PC-9 (cell line): ENCODE measurements around the gene ITSN1. TPM values are rescaled to one million over a fixed set of nuclear protein-coding genes. Genes with fewer than 3 reads are reported as not detected.
A peak's percentile ranks its signal among the peaks of the same experiment; 100 is the strongest.

ENCODE experiments used
- BruUV-seq: library from RNA; stranded (reverse); fragments of 400-500 nt; replicated peaks from 2 replicates; lab custom pipeline; 2021; lab: Mats Ljungman, UMichigan
- CTCF ChIA-PET: fragments of 300-600 bp; sonication (Branson Sonifier 250); formaldehyde crosslinking; loops from one replicate; lab custom pipeline; 2022; ENCODE audit warnings: antibody characterized with exemption; lab: Charles Lee
- POLR2A ChIA-PET: fragments of 300-600 bp; sonication (Branson Sonifier 250); formaldehyde crosslinking; loops from one replicate; lab custom pipeline; 2022; ENCODE audit warnings: antibody characterized with exemption; ENCODE audit not compliant: unreplicated experiment; lab: Charles Lee
- DNase-seq, 2 experiments: peaks; one replicate each; pipeline versions ENCODE4 v3.0.0 to v3.0.0-alpha.2; 2015 to 2022; ENCODE audit warnings: mixed read lengths in 1 of 2
- H2AFZ ChIP-seq: fragments of 200-600 bp; sonication (generic); 2 replicates; pipeline ENCODE4 v1.8.1; 2017; ENCODE audit warnings: antibody characterized with exemption
- H3F3A ChIP-seq: fragments of 200-600 bp; sonication (generic); 2 replicates; pipeline ENCODE4 v1.8.1; 2017; ENCODE audit warnings: antibody characterized with exemption, mild to moderate bottlenecking, low read depth; ENCODE audit not compliant: insufficient read depth
- H3K27ac ChIP-seq: fragments of 200-600 bp; sonication (generic); 2 replicates; pipeline ENCODE4 v1.6.1; 2016; ENCODE audit warnings: mixed run types
- H3K27me3 ChIP-seq: fragments of 200-600 bp; sonication (generic); 2 replicates; pipeline ENCODE4 v1.6.1; 2016; ENCODE audit warnings: low read depth, mixed run types; ENCODE audit not compliant: insufficient read depth
- H3K36me3 ChIP-seq: fragments of 200-600 bp; sonication (generic); 2 replicates; pipeline ENCODE4 v1.6.1; 2016; ENCODE audit warnings: low read depth, mixed run types
- H3K4me1 ChIP-seq: fragments of 200-600 bp; sonication (generic); replicated peaks from 2 replicates; pipeline ENCODE4 v1.6.1; 2016; ENCODE audit warnings: mixed run types; ENCODE audit not compliant: insufficient read depth
- H3K4me2 ChIP-seq: fragments of 200-600 bp; sonication (generic); 2 replicates; pipeline ENCODE4 v1.6.1; 2017; ENCODE audit warnings: mixed run types
- H3K4me3 ChIP-seq: fragments of 200-600 bp; sonication (generic); 2 replicates; pipeline ENCODE4 v1.6.1; 2016; ENCODE audit warnings: mixed run types
- H3K79me2 ChIP-seq: fragments of 200-600 bp; sonication (generic); 2 replicates; pipeline ENCODE4 v1.6.1; 2017; ENCODE audit warnings: low read depth, mixed run types
- H3K9me2 ChIP-seq: fragments of 200-600 bp; sonication (generic); 2 replicates; pipeline ENCODE4 v1.8.1; 2017; ENCODE audit warnings: mild to moderate bottlenecking; ENCODE audit not compliant: insufficient read depth
- H3K9me3 ChIP-seq: fragments of 200-600 bp; sonication (generic); 2 replicates; pipeline ENCODE4 v1.8.1; 2016; ENCODE audit warnings: low read depth; ENCODE audit not compliant: insufficient read depth
- H4K20me1 ChIP-seq: fragments of 200-600 bp; sonication (generic); 2 replicates; pipeline ENCODE4 v1.8.1; 2017; ENCODE audit not compliant: insufficient read depth
- CTCF ChIP-seq: fragments of 200-600 bp; sonication (generic); conservative IDR thresholded peaks from 2 replicates; pipeline ENCODE4 v1.6.1; 2017; ENCODE audit warnings: mixed run types, antibody characterized with exemption, mild to moderate bottlenecking, moderate library complexity
- EZH2 ChIP-seq: fragments of 200-600 bp; sonication (generic); IDR thresholded peaks from 2 replicates; pipeline ENCODE4 v1.8.0; 2017; ENCODE audit warnings: antibody characterized with exemption, low read depth
- intact Hi-C: fragments of 100-400 bp; cut with micrococcal nuclease; formaldehyde crosslinking; loops from one replicate; pipeline ENCODE4 v1.10.0; 2022; ENCODE audit not compliant: unreplicated experiment
- total RNA-seq: library from RNA; stranded (reverse); gene quantifications from 2 replicates; pipeline ENCODE4 v1.2.3, GENCODE V29; 2021

The ITSN1 gene
- total RNA-seq, 1 experiment from 2014 or later, result 46.3 TPM

- no peaks in the 10 kb centered on the region for H3K36me3 ChIP-seq
- 0 out of 2 replicates have a peak, but pooled peaks cover 7% of the 10 kb centered on the region for H3K4me1 ChIP-seq
- no peak for TF ChIP-seq EZH2
- TF ChIP-seq CTCF, result no peak
- DNase-seq, result no peak
- ChIA-PET POLR2A (no interaction called here), CTCF (no interaction called here)
- no peaks in the 10 kb centered on the region for H3K9me3 ChIP-seq
- H4K20me1 ChIP-seq, result no peaks in the 10 kb centered on the region
- intact Hi-C loops, result loop anchor here (10.0 kb wide), 2 partner anchors 254 to 1064 kb away; partner anchors contain the start of genes CRYZL1 and ITSN1
- no peak overlapping the region for H3K4me3 ChIP-seq
- no TSS peak for BruUV-seq
- no peaks in the 10 kb centered on the region for H3K9me2 ChIP-seq
- H3K4me2 ChIP-seq, result no peak overlapping the region
- H3K27ac ChIP-seq, result no peak overlapping the region
- no peak overlapping the region for H2AFZ ChIP-seq
- 0 out of 2 replicates have a peak, but pooled peaks cover 4% of the 10 kb centered on the region for H3F3A ChIP-seq
- H3K27me3 ChIP-seq, result no peaks in the 10 kb centered on the region
- no peaks in the 10 kb centered on the region for H3K79me2 ChIP-seq
Observed at GRCh38 chr21:33899199-33899598, 256.9 kb downstream of the ITSN1 start.

GRCh38 chr21:33901412-33902288 lies 259.3 kb downstream of the ITSN1 start:
- no peaks in the 10 kb centered on the region for H3K27me3 ChIP-seq
- TF ChIP-seq EZH2 (no peak), CTCF (peak; percentile 51)
- H3K4me2 ChIP-seq, result no peak overlapping the region
- no peaks in the 10 kb centered on the region for H4K20me1 ChIP-seq
- intact Hi-C loops, result no loop called here
- no peaks in the 10 kb centered on the region for H3K79me2 ChIP-seq
- H3K27ac ChIP-seq, result no peak overlapping the region
- H3K9me3 ChIP-seq, result no peaks in the 10 kb centered on the region
- H3K4me3 ChIP-seq, result no peak overlapping the region
- H3F3A ChIP-seq, result 0 out of 2 replicates have a peak, but pooled peaks cover 4% of the 10 kb centered on the region
- BruUV-seq, result no TSS peak
- peak in 1 of 2 experiments; percentile 21 for DNase-seq
- H3K4me1 ChIP-seq, result no peaks in the 10 kb centered on the region
- H2AFZ ChIP-seq, result no peak overlapping the region
- no peaks in the 10 kb centered on the region for H3K9me2 ChIP-seq
- CTCF ChIA-PET, result no interaction called here
- POLR2A ChIA-PET, result no interaction called here
- no peaks in the 10 kb centered on the region for H3K36me3 ChIP-seq

- Histone ChIP-seq H3K4me2 (no peak overlapping the region), H4K20me1 (no peaks in the 10 kb centered on the region), H3K27ac (no peak overlapping the region), H3F3A (0 out of 2 replicates have a peak, but pooled peaks cover 4% of the 10 kb centered on the region), H2AFZ (no peak overlapping the region), H3K9me3 (no peaks in the 10 kb centered on the region), H3K4me1 (no peaks in the 10 kb centered on the region), H3K36me3 (0 out of 2 replicates have a peak, but pooled peaks cover 4% of the 10 kb centered on the region), H3K4me3 (no peak overlapping the region), H3K79me2 (no peaks in the 10 kb centered on the region), H3K27me3 (no peaks in the 10 kb centered on the region), H3K9me2 (no peaks in the 10 kb centered on the region)
- intact Hi-C loops, result no loop called here
- BruUV-seq, result no TSS peak
- POLR2A ChIA-PET, result no interaction called here
- CTCF ChIA-PET, result no interaction called here
- no peak for TF ChIP-seq CTCF
- TF ChIP-seq EZH2, result no peak
- no peak for DNase-seq
Observed at GRCh38 chr21:33902349-33902748, 260.0 kb downstream of the ITSN1 start.
